GM12878 (cell line): ENCODE results near the gene RBM8A. TPM values are rescaled to one million over a fixed set of nuclear protein-coding genes. Genes with fewer than 3 reads are reported as not detected.

ENCODE experiments used
- BCL11A ChIP-seq: IDR thresholded peaks from 2 replicates; pipeline ENCODE4 v1.6.1; 2011; ENCODE audit warnings: low read depth, low read length
- EP300 ChIP-seq, 2 experiments: fragments of 150-350 bp in 1 of 2; IDR thresholded peaks; 2 replicates each; pipeline ENCODE4 v1.6.1; 2011 to 2012; ENCODE audit warnings: low read depth in 2 of 2, low read length in 2 of 2, borderline replicate concordance in 1 of 2, improper control_type of control experiment in 1 of 2, inconsistent platforms in 1 of 2; ENCODE audit not compliant: control insufficient read depth in 1 of 2
- FOXM1 ChIP-seq: IDR thresholded peaks from 2 replicates; pipeline ENCODE4 v1.6.1; 2012; ENCODE audit warnings: low read depth, mild to moderate bottlenecking, inconsistent platforms, low read length, moderate library complexity
- KAT2A ChIP-seq: conservative IDR thresholded peaks from 2 replicates; pipeline ENCODE4 v1.6.1; 2011; ENCODE audit warnings: low read depth, low read length; ENCODE audit not compliant: control insufficient read depth
- NFIC ChIP-seq: IDR thresholded peaks from 2 replicates; pipeline ENCODE4 v1.6.1; 2012; ENCODE audit warnings: low read depth, mild to moderate bottlenecking, inconsistent platforms, low read length, moderate library complexity
- NFYA ChIP-seq: IDR thresholded peaks from 2 replicates; pipeline ENCODE4 v1.6.1; 2011; ENCODE audit warnings: low read depth, mild to moderate bottlenecking, low read length, improper control_type of control experiment, borderline replicate concordance
- NR2F1 ChIP-seq: fragments of 450-650 bp; conservative IDR thresholded peaks from 2 replicates; pipeline ENCODE4 v1.6.1; 2017; ENCODE audit warnings: mild to moderate bottlenecking
- PAX5 ChIP-seq: IDR thresholded peaks from 2 replicates; pipeline ENCODE4 v1.6.1; 2011; ENCODE audit warnings: low read depth, low read length, borderline replicate concordance
- RAD21 ChIP-seq: IDR thresholded peaks from 2 replicates; pipeline ENCODE4 v1.6.1; 2011; ENCODE audit warnings: mild to moderate bottlenecking, low read depth, low read length, moderate library complexity; ENCODE audit not compliant: insufficient read depth
- RFX5 ChIP-seq: IDR thresholded peaks from 2 replicates; pipeline ENCODE4 v1.6.1; 2011; ENCODE audit warnings: low read depth, low read length, improper control_type of control experiment
- TCF12 ChIP-seq: IDR thresholded peaks from 2 replicates; pipeline ENCODE4 v1.6.1; 2011; ENCODE audit warnings: low read depth, mild to moderate bottlenecking, low read length
- ZSCAN29 ChIP-seq: fragments of 450-650 bp; IDR thresholded peaks from 2 replicates; pipeline ENCODE4 v1.6.1; 2017; ENCODE audit warnings: mild to moderate bottlenecking, moderate library complexity
- polyA plus RNA-seq, 11 experiments: library from polyadenylated mRNA; depleted of rRNA in 4 of 11; unstranded in 6 of 11; stranded (reverse) in 5 of 11; fragments of >200 nt; fragmentation: Nextera tagmentation in 4 of 11; fragmentation: Illumina TruSeq in 1 of 11; extraction: Ambion mirVana in 4 of 11; extraction: Trizol in 1 of 11; gene quantifications; 1 replicate in 1 of 11; 2 replicates in 10 of 11; pipeline versions ENCODE4 v1.2.1 to v1.2.3, GENCODE V29; 2011 to 2016; ENCODE audit warnings: inconsistent platforms in 2 of 11, missing spikeins in 2 of 11, low read depth in 1 of 11
- total RNA-seq, 4 experiments: library from RNA; depleted of rRNA in 3 of 4; stranded (reverse); fragments of >200 nt in 3 of 4; fragmentation: Illumina TruSeq in 1 of 4; extraction: Trizol in 1 of 4; gene quantifications; 2 replicates each; pipeline versions ENCODE4 v1.2.1 to v1.2.3, GENCODE V29; 2013 to 2021
- TF ChIP-seq, protein P1 (sequence below): fragments of 450-650 bp; IDR thresholded peaks from 2 replicates; pipeline ENCODE4 v1.6.1; 2017; ENCODE audit warnings: mild to moderate bottlenecking, moderate library complexity
- TF ChIP-seq, protein P2 (sequence below): fragments of 450-650 bp; formaldehyde crosslinking; IDR thresholded peaks from 2 replicates; pipeline ENCODE4 v1.5.0; 2022; ENCODE audit warnings: mild to moderate bottlenecking, missing genetic modification characterization
- TF ChIP-seq, protein P3 (sequence below): IDR thresholded peaks from 2 replicates; pipeline ENCODE4 v1.6.1; 2012; ENCODE audit warnings: improper control_type of control experiment, low read depth, low read length; ENCODE audit not compliant: insufficient replicate concordance

RBM8A gene
- total and polyA plus RNA-seq, 10 of the 15 experiments (the other 5 are each of a cell fraction or from before 2014, with no cell fraction given), result 110 to 1,248 (median 248) TPM

DNA sequence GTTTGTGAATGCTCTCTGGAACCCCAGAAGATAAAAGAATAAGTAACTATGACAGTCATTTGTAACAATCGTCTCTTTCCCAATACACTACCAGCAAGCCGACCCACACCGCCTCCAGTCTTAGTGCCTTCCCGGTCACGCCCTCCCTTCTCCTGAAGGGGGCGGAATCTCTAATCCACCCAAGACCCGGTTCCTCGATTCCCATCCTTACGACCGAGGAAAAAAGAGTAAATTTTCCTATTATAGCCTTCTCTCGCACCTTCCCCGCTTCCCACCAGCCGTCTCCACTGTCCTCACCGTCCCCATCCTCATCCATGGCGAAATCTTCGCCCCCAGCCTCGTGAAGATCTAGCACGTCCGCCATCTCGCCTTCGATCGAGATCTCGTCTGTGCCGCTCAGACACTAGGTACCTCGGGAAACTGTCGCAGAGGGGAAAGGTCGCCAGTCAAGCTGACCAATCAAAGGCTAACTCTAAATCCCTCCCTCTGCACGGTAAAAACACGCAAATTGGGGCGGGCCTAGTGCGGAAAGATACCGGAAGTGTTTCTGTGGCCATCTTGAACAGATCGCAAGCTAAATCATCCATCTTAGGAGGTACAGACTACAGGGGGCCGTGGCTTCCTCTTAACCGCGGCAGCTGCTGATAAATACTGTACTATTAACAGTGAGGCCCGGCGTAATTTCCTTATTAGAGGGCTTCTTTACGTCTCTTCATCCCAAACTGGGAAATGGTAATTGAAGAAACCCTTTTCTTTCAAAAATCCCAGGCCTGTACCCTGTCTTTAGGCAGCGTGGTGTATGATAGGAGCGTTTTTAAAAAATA lies at the start of gene RBM8A (continued):
- TF ChIP-seq RFX5, result peak; percentile 64; the same call in 1 of the 2 replicates
- TF ChIP-seq TCF12, result 0 out of 2 replicates have a peak, but pooled peaks have one; percentile 48
- 0 out of 2 replicates have a peak, but pooled peaks have one; percentile 53 for TF ChIP-seq NFIC
- no peak for TF ChIP-seq KAT2A
- no peak for TF ChIP-seq NFYA
- TF ChIP-seq BCL11A, result no peak
- peak; percentile 75; the same call in 1 of the 2 replicates for TF ChIP-seq NR2F1
- no peak for TF ChIP-seq RAD21
- TF ChIP-seq PAX5, result no peak
- TF ChIP-seq FOXM1, result 0 out of 2 replicates have a peak, but pooled peaks have one; percentile 48
- TF ChIP-seq, protein P1, sequence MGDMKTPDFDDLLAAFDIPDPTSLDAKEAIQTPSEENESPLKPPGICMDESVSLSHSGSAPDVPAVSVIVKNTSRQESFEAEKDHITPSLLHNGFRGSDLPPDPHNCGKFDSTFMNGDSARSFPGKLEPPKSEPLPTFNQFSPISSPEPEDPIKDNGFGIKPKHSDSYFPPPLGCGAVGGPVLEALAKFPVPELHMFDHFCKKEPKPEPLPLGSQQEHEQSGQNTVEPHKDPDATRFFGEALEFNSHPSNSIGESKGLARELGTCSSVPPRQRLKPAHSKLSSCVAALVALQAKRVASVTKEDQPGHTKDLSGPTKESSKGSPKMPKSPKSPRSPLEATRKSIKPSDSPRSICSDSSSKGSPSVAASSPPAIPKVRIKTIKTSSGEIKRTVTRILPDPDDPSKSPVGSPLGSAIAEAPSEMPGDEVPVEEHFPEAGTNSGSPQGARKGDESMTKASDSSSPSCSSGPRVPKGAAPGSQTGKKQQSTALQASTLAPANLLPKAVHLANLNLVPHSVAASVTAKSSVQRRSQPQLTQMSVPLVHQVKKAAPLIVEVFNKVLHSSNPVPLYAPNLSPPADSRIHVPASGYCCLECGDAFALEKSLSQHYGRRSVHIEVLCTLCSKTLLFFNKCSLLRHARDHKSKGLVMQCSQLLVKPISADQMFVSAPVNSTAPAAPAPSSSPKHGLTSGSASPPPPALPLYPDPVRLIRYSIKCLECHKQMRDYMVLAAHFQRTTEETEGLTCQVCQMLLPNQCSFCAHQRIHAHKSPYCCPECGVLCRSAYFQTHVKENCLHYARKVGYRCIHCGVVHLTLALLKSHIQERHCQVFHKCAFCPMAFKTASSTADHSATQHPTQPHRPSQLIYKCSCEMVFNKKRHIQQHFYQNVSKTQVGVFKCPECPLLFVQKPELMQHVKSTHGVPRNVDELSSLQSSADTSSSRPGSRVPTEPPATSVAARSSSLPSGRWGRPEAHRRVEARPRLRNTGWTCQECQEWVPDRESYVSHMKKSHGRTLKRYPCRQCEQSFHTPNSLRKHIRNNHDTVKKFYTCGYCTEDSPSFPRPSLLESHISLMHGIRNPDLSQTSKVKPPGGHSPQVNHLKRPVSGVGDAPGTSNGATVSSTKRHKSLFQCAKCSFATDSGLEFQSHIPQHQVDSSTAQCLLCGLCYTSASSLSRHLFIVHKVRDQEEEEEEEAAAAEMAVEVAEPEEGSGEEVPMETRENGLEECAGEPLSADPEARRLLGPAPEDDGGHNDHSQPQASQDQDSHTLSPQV, result no peak
- 0 out of 4 replicates have a peak, but pooled peaks of 1 of the 2 experiments have one; percentile 11 for TF ChIP-seq EP300 (IDR thresholded peaks at IDR 0.05; ENCODE audit: borderline replicate concordance in 1 of 2, control insufficient read depth in 1 of 2, low read depth in 2 of 2, low read length in 2 of 2)
- TF ChIP-seq ZSCAN29, result no peak
- TF ChIP-seq, protein P2, sequence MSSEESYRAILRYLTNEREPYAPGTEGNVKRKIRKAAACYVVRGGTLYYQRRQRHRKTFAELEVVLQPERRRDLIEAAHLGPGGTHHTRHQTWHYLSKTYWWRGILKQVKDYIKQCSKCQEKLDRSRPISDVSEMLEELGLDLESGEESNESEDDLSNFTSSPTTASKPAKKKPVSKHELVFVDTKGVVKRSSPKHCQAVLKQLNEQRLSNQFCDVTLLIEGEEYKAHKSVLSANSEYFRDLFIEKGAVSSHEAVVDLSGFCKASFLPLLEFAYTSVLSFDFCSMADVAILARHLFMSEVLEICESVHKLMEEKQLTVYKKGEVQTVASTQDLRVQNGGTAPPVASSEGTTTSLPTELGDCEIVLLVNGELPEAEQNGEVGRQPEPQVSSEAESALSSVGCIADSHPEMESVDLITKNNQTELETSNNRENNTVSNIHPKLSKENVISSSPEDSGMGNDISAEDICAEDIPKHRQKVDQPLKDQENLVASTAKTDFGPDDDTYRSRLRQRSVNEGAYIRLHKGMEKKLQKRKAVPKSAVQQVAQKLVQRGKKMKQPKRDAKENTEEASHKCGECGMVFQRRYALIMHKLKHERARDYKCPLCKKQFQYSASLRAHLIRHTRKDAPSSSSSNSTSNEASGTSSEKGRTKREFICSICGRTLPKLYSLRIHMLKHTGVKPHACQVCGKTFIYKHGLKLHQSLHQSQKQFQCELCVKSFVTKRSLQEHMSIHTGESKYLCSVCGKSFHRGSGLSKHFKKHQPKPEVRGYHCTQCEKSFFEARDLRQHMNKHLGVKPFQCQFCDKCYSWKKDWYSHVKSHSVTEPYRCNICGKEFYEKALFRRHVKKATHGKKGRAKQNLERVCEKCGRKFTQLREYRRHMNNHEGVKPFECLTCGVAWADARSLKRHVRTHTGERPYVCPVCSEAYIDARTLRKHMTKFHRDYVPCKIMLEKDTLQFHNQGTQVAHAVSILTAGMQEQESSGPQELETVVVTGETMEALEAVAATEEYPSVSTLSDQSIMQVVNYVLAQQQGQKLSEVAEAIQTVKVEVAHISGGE (CRISPR knock-in tag), result no peak
- TF ChIP-seq, protein P3, sequence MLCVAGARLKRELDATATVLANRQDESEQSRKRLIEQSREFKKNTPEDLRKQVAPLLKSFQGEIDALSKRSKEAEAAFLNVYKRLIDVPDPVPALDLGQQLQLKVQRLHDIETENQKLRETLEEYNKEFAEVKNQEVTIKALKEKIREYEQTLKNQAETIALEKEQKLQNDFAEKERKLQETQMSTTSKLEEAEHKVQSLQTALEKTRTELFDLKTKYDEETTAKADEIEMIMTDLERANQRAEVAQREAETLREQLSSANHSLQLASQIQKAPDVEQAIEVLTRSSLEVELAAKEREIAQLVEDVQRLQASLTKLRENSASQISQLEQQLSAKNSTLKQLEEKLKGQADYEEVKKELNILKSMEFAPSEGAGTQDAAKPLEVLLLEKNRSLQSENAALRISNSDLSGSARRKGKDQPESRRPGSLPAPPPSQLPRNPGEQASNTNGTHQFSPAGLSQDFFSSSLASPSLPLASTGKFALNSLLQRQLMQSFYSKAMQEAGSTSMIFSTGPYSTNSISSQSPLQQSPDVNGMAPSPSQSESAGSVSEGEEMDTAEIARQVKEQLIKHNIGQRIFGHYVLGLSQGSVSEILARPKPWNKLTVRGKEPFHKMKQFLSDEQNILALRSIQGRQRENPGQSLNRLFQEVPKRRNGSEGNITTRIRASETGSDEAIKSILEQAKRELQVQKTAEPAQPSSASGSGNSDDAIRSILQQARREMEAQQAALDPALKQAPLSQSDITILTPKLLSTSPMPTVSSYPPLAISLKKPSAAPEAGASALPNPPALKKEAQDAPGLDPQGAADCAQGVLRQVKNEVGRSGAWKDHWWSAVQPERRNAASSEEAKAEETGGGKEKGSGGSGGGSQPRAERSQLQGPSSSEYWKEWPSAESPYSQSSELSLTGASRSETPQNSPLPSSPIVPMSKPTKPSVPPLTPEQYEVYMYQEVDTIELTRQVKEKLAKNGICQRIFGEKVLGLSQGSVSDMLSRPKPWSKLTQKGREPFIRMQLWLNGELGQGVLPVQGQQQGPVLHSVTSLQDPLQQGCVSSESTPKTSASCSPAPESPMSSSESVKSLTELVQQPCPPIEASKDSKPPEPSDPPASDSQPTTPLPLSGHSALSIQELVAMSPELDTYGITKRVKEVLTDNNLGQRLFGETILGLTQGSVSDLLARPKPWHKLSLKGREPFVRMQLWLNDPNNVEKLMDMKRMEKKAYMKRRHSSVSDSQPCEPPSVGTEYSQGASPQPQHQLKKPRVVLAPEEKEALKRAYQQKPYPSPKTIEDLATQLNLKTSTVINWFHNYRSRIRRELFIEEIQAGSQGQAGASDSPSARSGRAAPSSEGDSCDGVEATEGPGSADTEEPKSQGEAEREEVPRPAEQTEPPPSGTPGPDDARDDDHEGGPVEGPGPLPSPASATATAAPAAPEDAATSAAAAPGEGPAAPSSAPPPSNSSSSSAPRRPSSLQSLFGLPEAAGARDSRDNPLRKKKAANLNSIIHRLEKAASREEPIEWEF, result no peak
